Caco-2 (cell line): ENCODE measurements around the gene TGFB2. TPM values are rescaled to one million over a fixed set of nuclear protein-coding genes. Genes with fewer than 3 reads are reported as not detected.

ENCODE experiments used
- BruUV-seq: library from RNA; stranded (reverse); fragments of 400-500 nt; replicated peaks from 2 replicates; lab custom pipeline; 2021; lab: Mats Ljungman, UMichigan
- CTCF ChIA-PET: fragments of 300-600 bp; sonication (Branson Sonifier 250); formaldehyde crosslinking; loops from one replicate; lab custom pipeline; 2022; ENCODE audit warnings: antibody characterized with exemption; lab: Charles Lee
- POLR2A ChIA-PET: fragments of 300-600 bp; sonication (Branson Sonifier 250); formaldehyde crosslinking; loops from one replicate; lab custom pipeline; 2022; ENCODE audit warnings: antibody characterized with exemption; lab: Charles Lee
- DNase-seq, 2 experiments: peaks; one replicate each; pipeline versions ENCODE4 v3.0.0 to v3.0.0-alpha.2; 2020 to 2022
- H3K27me3 ChIP-seq: replicated peaks from 2 replicates; pipeline ENCODE4 v1.6.0; 2011; ENCODE audit warnings: low read length; ENCODE audit not compliant: control insufficient read depth, insufficient read depth
- H3K36me3 ChIP-seq: 2 replicates; pipeline ENCODE4 v1.5.1; 2011; ENCODE audit warnings: low read length; ENCODE audit not compliant: control insufficient read depth, insufficient read depth
- H3K4me1 ChIP-seq: fragments of 250-450 bp; sonication (Bioruptor Pico); 2 replicates; pipeline ENCODE4 v1.5.1; 2020; ENCODE audit warnings: mild to moderate bottlenecking
- H3K4me3 ChIP-seq: 2 replicates; pipeline ENCODE4 v1.5.1; 2011; ENCODE audit warnings: low read depth, mild to moderate bottlenecking, control low read depth, low read length
- H3K9me3 ChIP-seq: fragments of 250-450 bp; sonication (Bioruptor Pico); 2 replicates; pipeline ENCODE4 v1.5.1; 2020; ENCODE audit warnings: mild to moderate bottlenecking, moderate library complexity
- H3K27ac Mint-ChIP-seq: one replicate; pipeline ENCODE4 v1.8.0; 2022; ENCODE audit warnings: mixed read lengths; ENCODE audit not compliant: unreplicated experiment
- H3K27me3 Mint-ChIP-seq: one replicate; pipeline ENCODE4 v1.8.0; 2022; ENCODE audit warnings: mixed read lengths; ENCODE audit not compliant: insufficient read depth, unreplicated experiment
- H3K36me3 Mint-ChIP-seq: one replicate; pipeline ENCODE4 v1.8.0; 2022; ENCODE audit warnings: mild to moderate bottlenecking, mixed read lengths; ENCODE audit not compliant: insufficient read depth, unreplicated experiment
- H3K4me1 Mint-ChIP-seq: one replicate; pipeline ENCODE4 v1.8.0; 2022; ENCODE audit warnings: low read depth, mixed read lengths; ENCODE audit not compliant: unreplicated experiment
- H3K4me3 Mint-ChIP-seq: one replicate; pipeline ENCODE4 v1.8.0; 2022; ENCODE audit warnings: mild to moderate bottlenecking, moderate library complexity, mixed read lengths; ENCODE audit not compliant: unreplicated experiment
- H3K9me3 Mint-ChIP-seq: one replicate; pipeline ENCODE4 v1.8.0; 2022; ENCODE audit warnings: mixed read lengths; ENCODE audit not compliant: unreplicated experiment
- intact Hi-C: fragments of 100-400 bp; cut with micrococcal nuclease; formaldehyde crosslinking; loops from one replicate; pipeline ENCODE4 v1.10.0; 2022; ENCODE audit not compliant: unreplicated experiment
- total RNA-seq: library from RNA; stranded (reverse); gene quantifications from 2 replicates; pipeline ENCODE4 v1.2.3, GENCODE V29; 2022
- TF ChIP-seq, protein P1 (sequence below), 2 experiments: fragments of 200-600 bp in 1 of 2; IDR thresholded peaks; 1 replicate in 1 of 2; 2 replicates in 1 of 2; pipeline versions ENCODE4 v1.5.1 to v1.8.0; 2011 to 2022; ENCODE audit warnings: antibody characterized with exemption in 1 of 2, control low read depth in 1 of 2, inconsistent platforms in 1 of 2, low read depth in 1 of 2, low read length in 1 of 2, mild to moderate bottlenecking in 1 of 2, moderate library complexity in 1 of 2; ENCODE audit not compliant: insufficient read depth in 1 of 2, severe bottlenecking in 1 of 2, unreplicated experiment in 1 of 2

The TGFB2 gene
- total RNA-seq, 1 experiment from 2014 or later = 14.2 TPM

DNA sequence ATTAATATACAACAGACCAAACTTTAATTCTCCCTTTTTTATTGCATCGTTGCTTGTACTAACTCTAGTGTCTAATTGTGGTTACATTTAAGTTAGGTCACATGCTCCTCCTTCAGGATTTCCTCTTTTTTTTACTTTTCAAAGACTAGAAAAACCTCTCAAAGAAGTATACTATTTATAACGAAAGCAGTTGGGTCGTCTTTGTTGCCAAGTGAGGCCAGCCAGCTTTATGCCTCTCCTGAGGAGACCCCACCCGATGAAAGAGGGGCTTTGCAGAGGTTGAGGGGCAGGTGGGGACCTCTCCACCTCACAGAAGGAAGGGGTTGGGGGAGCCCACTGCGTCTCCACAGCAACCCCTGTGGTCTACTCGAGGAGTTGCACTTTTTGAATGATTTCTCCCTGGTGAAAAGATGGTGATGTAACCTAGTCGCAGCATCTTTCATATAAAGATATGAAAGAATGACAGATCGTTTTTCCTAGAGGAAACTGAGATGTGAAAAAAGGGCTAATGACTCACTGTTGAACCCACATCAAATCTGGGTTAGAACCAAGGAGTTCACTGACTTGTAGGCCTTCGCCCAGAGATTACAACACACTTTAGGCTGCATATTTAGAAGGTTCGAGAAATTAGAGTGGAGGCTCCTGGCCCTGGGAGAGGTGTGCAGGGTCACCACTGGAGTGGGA lies 6.4 kb downstream of the TGFB2 start:
- no peak overlapping the region for H3K4me3 Mint-ChIP-seq
- peaks cover 24% of the 10 kb centered on the region for H3K4me1 Mint-ChIP-seq
- peaks cover 35% of the 10 kb centered on the region for H3K36me3 Mint-ChIP-seq
- intact Hi-C loops = no loop called here
- ChIA-PET POLR2A (no interaction called here), CTCF (no interaction called here)
- DNase-seq = no peak
- TF ChIP-seq, protein P1, sequence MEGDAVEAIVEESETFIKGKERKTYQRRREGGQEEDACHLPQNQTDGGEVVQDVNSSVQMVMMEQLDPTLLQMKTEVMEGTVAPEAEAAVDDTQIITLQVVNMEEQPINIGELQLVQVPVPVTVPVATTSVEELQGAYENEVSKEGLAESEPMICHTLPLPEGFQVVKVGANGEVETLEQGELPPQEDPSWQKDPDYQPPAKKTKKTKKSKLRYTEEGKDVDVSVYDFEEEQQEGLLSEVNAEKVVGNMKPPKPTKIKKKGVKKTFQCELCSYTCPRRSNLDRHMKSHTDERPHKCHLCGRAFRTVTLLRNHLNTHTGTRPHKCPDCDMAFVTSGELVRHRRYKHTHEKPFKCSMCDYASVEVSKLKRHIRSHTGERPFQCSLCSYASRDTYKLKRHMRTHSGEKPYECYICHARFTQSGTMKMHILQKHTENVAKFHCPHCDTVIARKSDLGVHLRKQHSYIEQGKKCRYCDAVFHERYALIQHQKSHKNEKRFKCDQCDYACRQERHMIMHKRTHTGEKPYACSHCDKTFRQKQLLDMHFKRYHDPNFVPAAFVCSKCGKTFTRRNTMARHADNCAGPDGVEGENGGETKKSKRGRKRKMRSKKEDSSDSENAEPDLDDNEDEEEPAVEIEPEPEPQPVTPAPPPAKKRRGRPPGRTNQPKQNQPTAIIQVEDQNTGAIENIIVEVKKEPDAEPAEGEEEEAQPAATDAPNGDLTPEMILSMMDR (IDR thresholded peaks at IDR 0.05; ENCODE audit: insufficient read depth in 1 of 2, low read depth in 1 of 2, low read length in 1 of 2, severe bottlenecking in 1 of 2, unreplicated experiment in 1 of 2) = peak in 1 of 2 experiments; percentile 26
- no peaks in the 10 kb centered on the region for H3K27me3 Mint-ChIP-seq
- no peak overlapping the region for H3K27ac Mint-ChIP-seq
- Histone ChIP-seq H3K4me3 (no peak overlapping the region), H3K27me3 (no peaks in the 10 kb centered on the region), H3K9me3 (no peaks in the 10 kb centered on the region), H3K36me3 (no peaks in the 10 kb centered on the region), H3K4me1 (peaks cover 16% of the 10 kb centered on the region)
- no TSS peak for BruUV-seq
- H3K9me3 Mint-ChIP-seq = no peaks in the 10 kb centered on the region

DNA sequence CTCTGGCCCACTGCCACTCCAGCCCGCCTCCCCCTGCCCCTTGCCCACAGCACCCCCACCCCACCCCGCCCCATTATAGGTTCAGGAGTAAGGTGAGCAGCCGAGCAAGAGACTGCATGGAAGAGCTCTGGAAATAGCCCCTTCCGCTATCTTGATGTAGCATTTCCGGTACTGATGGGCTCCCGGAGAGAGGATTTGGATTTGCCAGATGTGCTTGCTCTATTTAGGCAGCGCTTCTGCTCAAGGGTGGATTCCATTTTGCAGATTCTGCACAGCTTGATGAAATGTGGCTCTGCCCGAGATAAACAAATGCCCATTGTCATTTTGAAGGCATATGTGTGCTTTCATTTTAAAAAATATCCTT lies 6.9 kb downstream of the TGFB2 start:
- H3K27me3 ChIP-seq = no peaks in the 10 kb centered on the region
- no peaks in the 10 kb centered on the region for H3K27me3 Mint-ChIP-seq
- H3K9me3 Mint-ChIP-seq = no peaks in the 10 kb centered on the region
- peaks cover 24% of the 10 kb centered on the region for H3K4me1 Mint-ChIP-seq
- CTCF ChIA-PET = no interaction called here
- H3K9me3 ChIP-seq = no peaks in the 10 kb centered on the region
- TF ChIP-seq, protein P1 (IDR thresholded peaks at IDR 0.05; ENCODE audit: insufficient read depth in 1 of 2, low read depth in 1 of 2, low read length in 1 of 2, severe bottlenecking in 1 of 2, unreplicated experiment in 1 of 2) = no peak
- no peak overlapping the region for H3K27ac Mint-ChIP-seq
- POLR2A ChIA-PET = no interaction called here
- BruUV-seq = no TSS peak
- no peak overlapping the region for H3K4me3 ChIP-seq
- intact Hi-C loops = no loop called here
- H3K36me3 Mint-ChIP-seq = peaks cover 36% of the 10 kb centered on the region
- peaks cover 16% of the 10 kb centered on the region for H3K4me1 ChIP-seq
- H3K4me3 Mint-ChIP-seq = no peak overlapping the region
- no peaks in the 10 kb centered on the region for H3K36me3 ChIP-seq
- DNase-seq = no peak

DNA sequence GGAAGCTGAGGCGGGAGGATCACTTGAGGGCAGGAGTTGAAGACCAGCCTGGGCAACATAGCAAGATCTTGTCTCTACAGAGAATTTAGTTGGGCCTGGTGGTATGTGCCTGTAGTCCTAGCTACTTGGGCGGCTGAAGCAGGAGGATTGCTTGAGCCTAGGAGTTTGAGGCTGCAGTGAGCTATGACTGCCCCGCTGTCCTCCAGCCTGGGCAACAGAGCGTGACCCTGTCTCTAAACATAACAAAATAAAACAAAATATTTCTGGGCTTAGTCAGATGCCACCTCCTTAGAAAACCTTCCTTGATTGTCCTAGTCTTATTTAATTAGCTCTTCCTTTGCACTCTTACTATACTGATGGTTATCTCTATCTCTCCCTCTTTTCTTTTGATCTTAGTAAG lies 8.5 kb downstream of the TGFB2 start:
- no peaks in the 10 kb centered on the region for H3K36me3 ChIP-seq
- ChIA-PET CTCF (interaction anchor here (1.1 kb wide), 1 partner anchor 8 kb away, joined by 3 read pairs; the partner anchor contains the start of gene TGFB2), POLR2A (no interaction called here)
- no peaks in the 10 kb centered on the region for H3K27me3 ChIP-seq
- intact Hi-C loops = no loop called here
- TF ChIP-seq, protein P1 (IDR thresholded peaks at IDR 0.05; ENCODE audit: insufficient read depth in 1 of 2, low read depth in 1 of 2, low read length in 1 of 2, severe bottlenecking in 1 of 2, unreplicated experiment in 1 of 2) = no peak
- H3K4me3 Mint-ChIP-seq = no peak overlapping the region
- H3K9me3 Mint-ChIP-seq = no peaks in the 10 kb centered on the region
- no peak for DNase-seq
- no peaks in the 10 kb centered on the region for H3K27me3 Mint-ChIP-seq
- H3K36me3 Mint-ChIP-seq = peaks cover 33% of the 10 kb centered on the region
- H3K9me3 ChIP-seq = no peaks in the 10 kb centered on the region
- H3K4me3 ChIP-seq = no peak overlapping the region
- peaks cover 24% of the 10 kb centered on the region for H3K4me1 Mint-ChIP-seq
- no TSS peak for BruUV-seq
- peaks cover 17% of the 10 kb centered on the region for H3K4me1 ChIP-seq
- no peak overlapping the region for H3K27ac Mint-ChIP-seq
